ENCODE measurements around the gene SLU7.

DNA sequence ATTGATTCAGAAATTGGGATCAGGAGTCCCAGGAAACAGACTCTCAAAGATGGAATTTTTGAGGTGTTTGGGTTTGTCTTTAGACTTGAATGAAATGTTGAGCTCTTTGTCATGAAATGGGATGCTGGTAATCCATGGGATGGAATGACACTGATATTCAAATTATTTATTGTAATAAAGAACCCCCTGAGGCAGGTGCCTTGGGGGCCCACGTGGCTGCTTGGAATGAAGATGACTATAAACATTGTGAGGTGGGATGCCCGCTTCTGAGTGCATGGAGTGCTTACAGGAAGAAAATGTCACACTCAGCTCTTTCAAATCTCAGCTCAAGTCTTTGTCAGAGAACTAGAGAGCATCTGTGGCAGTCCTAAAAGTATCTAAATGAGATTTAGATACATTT, 38.8 kb downstream of the SLU7 start:
- TF ChIP-seq, protein P1, sequence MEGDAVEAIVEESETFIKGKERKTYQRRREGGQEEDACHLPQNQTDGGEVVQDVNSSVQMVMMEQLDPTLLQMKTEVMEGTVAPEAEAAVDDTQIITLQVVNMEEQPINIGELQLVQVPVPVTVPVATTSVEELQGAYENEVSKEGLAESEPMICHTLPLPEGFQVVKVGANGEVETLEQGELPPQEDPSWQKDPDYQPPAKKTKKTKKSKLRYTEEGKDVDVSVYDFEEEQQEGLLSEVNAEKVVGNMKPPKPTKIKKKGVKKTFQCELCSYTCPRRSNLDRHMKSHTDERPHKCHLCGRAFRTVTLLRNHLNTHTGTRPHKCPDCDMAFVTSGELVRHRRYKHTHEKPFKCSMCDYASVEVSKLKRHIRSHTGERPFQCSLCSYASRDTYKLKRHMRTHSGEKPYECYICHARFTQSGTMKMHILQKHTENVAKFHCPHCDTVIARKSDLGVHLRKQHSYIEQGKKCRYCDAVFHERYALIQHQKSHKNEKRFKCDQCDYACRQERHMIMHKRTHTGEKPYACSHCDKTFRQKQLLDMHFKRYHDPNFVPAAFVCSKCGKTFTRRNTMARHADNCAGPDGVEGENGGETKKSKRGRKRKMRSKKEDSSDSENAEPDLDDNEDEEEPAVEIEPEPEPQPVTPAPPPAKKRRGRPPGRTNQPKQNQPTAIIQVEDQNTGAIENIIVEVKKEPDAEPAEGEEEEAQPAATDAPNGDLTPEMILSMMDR (IDR thresholded peaks at IDR 0.05), result no peak
- TF ChIP-seq EZH2phosphoT487 (IDR thresholded peaks at IDR 0.05), result no peak
